HG03558 (cell line): ENCODE data around the gene C11orf52.
"Not testable (repeated sequence)": the region's sequence is repeated elsewhere in the genome, so short reads cannot be mapped to it uniquely, and the experiment has no call there.

ENCODE experiments used
- ATAC-seq: cut with Tn5 transposase; IDR thresholded peaks from one replicate; pipeline ENCODE4 v1.9.1; 2021; ENCODE audit warnings: moderate number of reproducible peaks; ENCODE audit not compliant: unreplicated experiment; ENCODE audit errors: extremely low read depth

The C11orf52 gene

DNA sequence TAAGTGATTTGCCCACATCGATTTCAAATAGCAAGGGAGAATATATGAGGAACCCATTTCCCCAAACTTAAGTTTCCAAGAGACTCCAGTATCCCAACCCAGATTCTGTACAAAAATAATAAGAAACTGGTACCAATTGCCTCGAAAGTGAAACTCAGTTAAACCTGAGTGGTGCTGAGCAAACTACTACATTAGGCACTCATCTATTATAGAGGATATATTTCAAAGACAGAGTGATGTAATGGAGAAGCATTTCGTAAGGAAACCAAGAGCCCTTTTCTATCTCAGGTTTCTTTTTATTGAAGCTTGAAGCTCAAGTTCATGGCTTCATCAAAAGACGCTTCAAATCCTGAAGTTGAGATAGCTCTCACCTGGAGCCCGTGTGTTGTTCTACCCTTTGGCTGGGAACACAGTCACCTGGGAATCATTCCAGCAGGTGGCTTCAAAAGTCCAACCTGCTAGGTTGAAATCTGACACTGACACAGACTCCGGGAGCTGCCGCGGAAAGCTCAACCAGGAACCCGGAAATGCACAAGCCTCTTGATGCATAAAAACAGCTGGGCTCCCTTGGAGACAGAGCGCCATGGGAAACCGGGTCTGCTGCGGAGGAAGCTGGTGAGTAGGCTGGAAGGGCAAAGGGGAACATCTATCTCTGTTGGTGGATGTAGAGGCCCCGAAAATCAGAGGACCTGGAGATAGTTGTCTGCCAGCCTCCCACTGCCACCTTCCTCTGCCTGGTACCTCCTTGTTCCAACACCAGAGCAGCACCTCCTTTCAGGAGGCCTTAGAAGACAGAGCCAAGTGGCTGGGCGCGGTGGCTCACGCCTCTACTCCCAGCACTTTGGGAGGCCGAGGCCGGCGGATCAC is at the start of gene C11orf52:
Gene C11orf52, plus strand, starts transcription at position 524 of the 867 bp plus-strand sequence. Its CDS starts 60 bp downstream, at position 584.
- ATAC-seq: no peak

GRCh38 chr11:111870113-111870512 is 48.6 kb upstream of the C11orf52 start:
- no peak for ATAC-seq

DNA sequence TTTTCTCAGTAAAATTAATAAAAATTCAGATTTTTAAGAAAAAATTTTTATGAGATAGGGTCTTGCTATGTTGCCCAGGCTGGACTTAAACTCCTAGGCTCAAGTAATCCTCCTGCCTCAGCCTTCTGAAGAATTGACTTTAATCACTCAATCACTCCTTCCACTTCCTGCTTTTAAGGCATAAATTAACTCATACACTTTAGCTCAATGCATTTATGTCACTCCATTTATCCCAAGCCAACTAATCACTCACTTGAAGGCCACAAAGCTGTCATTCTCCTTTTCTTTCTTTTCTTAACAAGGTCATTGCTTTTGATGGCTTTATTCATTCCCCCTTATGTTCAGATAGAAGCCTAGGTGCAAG is 48.2 kb upstream of the C11orf52 start:
- no peak for ATAC-seq

- ATAC-seq: no peak
Measured at GRCh38 chr11:111870886-111871692, 47.6 kb upstream of the C11orf52 start, which contains the start of gene ALG9. ALG9 (minus strand) TSS chr11:111871581; CDS start chr11:111871482, 99 bp downstream.

- ATAC-seq: no peak
Measured at GRCh38 chr11:111871693-111872161, 47.0 kb upstream of the C11orf52 start.

DNA sequence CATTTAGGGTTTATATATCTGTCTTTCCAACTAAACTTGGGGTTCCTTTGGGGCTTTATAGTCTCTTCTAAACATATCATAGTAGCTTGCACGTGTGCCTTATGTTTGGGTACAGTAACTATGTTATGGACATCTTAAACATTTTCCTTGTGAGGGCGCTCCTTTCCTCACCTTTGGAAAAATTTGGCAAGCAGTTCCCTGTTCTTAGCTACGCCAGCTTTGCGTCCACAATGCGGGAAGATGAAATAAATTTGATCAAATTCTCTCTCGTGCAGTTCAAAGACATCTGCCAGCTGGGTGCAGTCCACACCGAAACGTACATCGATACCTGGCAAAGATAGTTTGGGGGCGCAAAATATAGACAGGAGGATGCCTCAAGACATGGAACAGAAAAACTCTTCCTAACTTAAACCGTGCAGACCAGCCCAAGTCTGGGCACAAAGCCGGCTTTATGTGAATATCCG is 40.3 kb upstream of the C11orf52 start:
- ATAC-seq: no peak

DNA sequence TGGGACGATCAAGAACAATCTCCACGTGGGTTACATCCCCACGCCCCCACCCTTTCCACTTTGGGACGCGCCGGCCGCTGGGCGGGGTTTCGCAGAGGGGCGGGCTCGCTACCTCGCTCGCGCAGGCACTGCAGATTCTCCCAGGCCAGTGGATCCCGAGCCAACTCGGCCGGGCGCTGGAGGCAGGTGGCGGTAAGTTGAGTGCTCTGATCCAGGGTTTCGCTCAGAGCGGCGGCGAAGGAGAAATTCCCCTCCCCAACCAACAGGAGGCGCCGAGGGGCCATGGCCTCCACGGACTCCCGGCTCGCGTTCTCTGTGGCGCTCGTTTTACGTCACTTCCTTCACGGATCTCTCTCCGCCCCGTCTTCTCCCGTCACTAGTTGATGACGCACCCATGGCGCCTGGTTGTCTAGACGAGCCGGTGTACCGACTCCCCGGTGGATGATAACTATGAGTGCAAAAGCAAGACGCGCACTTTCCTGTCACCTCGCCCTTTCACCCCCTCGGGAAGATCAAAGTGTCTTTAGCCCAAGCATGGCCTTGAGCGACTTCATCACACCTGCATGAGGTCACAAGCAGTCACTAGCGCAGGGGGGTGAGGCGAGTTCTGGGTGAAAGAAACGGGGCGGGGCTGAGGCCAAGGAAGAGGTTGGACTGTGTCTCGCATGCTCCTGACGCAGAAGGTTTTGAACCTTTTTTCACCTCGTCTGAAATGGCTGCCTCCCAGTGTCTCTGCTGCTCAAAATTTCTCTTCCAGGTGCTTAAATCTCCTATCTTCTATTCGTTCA is 39.7 kb upstream of the C11orf52 start, which contains the start of the genes CFAP68 and FDXACB1:
Gene CFAP68, plus strand, starts transcription at position 693 of the 788 bp plus-strand sequence. Its CDS starts 20 bp downstream, at position 713.
Gene FDXACB1, minus strand, starts transcription at position 317 of the 788 bp plus-strand sequence. Its CDS starts 33 bp downstream, at position 284.
- peak; percentile 68 for ATAC-seq

DNA sequence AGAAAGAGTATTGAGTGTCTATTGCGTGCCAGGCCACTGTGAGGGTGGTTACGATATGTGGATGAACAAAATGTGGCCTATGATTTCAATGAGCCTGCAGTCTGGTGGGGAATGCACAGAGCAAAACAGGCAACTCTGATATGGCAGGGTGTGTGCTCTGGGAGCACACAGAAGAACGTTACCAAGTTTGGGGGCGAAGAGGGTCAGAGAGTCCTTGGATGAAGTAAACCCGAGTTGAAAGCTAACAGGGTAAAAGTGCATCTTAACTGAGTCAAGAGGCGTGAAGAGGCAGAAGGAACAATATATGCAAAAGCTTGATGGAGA is 39.1 kb upstream of the C11orf52 start:
- ATAC-seq: no peak

DNA sequence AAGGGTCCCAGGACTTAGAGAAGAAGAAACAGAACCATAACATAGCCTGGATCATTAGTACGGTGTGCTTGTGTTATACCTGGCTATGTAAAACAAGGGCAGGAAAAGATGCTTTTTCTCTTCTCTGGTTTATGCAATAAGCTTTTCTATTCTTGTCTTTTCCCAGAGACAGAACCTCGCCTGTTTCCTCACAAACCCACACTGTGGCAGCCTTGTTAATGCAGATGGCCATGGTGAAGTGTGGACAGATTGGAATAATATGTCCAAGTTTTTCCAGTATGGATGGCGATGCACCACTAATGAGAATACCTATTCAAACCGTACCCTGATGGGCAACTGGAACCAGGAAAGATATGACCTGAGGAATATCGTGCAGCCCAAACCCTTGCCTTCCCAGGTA is 36.5 kb upstream of the C11orf52 start:
- no peak for ATAC-seq

DNA sequence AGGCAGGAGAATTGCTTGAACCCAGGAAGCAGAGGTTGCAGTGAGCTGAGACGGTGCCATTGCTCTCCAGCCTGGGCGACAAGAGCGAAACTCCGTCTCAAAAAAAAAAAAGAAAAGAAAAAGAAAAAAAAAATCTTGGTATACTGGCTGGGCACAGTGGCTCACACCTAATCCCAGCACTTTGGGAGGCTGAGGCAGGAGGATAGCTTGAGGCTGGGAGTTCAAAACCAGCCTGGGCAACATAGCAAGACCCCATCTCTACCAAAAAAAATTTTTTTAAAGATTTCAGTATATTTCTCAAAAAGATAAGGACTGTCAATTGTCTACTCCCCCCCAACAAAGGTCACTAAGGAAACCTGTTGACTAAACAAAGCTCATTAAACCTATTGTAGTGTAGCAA is 33.7 kb upstream of the C11orf52 start:
- ATAC-seq: not testable (repeated sequence)

DNA sequence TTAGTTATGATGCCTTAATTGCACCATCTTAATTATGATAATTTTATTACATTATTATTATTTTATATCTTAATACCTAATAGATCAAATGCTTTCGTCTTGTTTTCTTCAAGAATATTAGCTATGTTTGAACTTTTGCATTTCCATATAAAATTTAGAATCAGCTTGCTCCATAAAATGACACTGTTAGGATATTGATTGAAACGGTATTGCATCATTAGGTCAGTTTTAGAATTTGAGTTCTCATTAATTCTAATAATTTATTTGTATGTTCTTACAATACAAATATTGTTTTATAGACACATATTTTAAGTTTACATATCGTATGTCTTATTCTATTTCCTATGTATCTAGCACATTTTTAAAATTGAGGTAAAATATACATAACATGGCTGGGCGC is 32.7 kb upstream of the C11orf52 start:
- ATAC-seq: no peak

GRCh38 chr11:111886844-111887243 is 31.9 kb upstream of the C11orf52 start:
- ATAC-seq: no peak

DNA sequence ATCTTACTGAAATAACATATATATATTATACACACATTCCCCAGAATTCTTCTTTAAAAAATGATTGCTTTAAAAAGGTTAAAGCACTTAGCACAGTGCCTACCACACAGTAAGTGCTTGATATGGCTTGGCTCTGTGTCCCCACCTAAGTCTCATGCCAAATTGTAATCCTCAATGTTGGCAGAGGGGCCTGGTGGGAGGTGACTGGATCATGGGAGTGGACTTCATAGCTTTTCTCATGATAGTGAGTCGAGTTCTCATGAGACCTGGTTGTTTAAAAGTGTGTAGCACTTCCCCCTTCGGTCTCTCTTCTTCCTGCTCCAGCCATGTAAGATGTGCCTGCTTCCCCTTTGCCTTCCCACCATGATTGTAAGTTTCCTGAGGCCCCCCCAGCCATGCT is 13.3 kb upstream of the C11orf52 start:
- no peak for ATAC-seq

- ATAC-seq: no peak
Measured at GRCh38 chr11:111906680-111907079, 12.0 kb upstream of the C11orf52 start.

GRCh38 chr11:111908639-111909305 is 9.9 kb upstream of the C11orf52 start:
- ATAC-seq: no peak

DNA sequence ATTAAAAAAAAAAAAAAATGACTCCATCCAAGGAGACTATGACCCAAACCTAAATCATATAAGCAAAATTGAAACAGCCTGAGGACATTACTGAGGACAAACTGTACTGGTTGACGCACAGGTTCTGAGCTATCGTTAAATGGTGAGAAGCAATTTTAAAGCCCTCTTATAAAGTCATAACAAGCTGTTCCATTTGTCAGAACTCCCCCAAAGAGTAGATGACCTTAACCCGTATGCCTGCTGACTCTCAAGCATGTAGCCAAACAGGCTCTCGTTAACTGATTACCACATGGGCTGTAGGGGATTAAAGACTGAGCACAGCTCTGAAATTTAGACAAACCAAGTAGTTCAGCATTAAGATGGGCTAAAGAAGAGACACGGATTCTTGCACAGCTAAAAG is 9.3 kb upstream of the C11orf52 start:
- ATAC-seq: no peak

- no peak for ATAC-seq
Measured at GRCh38 chr11:111910676-111911562, 7.8 kb upstream of the C11orf52 start.

- no peak for ATAC-seq
Measured at GRCh38 chr11:111911563-111912401, 6.9 kb upstream of the C11orf52 start, which contains the start of gene CRYAB. CRYAB (minus strand) TSS chr11:111911770; CDS start chr11:111911724, 46 bp downstream.
